IMR-90 (cell line): Measurements from ENCODE around the gene EIF6. TPM values are rescaled to one million over a fixed set of nuclear protein-coding genes. Genes with fewer than 3 reads are reported as not detected.

Source experiments
- MAZ ChIP-seq: IDR thresholded peaks from 2 replicates; pipeline ENCODE4 v1.6.1; 2012; ENCODE audit warnings: low read depth, mild to moderate bottlenecking, low read length, improper control_type of control experiment, moderate library complexity, borderline replicate concordance
- MXI1 ChIP-seq: IDR thresholded peaks from 2 replicates; pipeline ENCODE4 v1.6.1; 2012; ENCODE audit warnings: low read depth, mild to moderate bottlenecking, low read length, moderate library complexity, borderline replicate concordance
- SMC3 ChIP-seq: fragments of 150-350 bp; IDR thresholded peaks from 2 replicates; pipeline ENCODE4 v1.6.1; 2016; ENCODE audit warnings: low read depth, mild to moderate bottlenecking, antibody characterized with exemption, low read length, moderate library complexity
- polyA plus RNA-seq, 3 experiments: library from polyadenylated mRNA; depleted of rRNA; stranded (reverse); fragments of >200 nt; gene quantifications; 2 replicates each; pipeline ENCODE4 v1.2.3, GENCODE V29; 2012; ENCODE audit warnings: low replicate concordance in 1 of 3
- total RNA-seq: library from RNA; depleted of rRNA; stranded (reverse); fragments of >200 nt; gene quantifications from 2 replicates; pipeline ENCODE4 v1.2.3, GENCODE V29; 2012
- TF ChIP-seq, protein P1 (sequence below): fragments of 150-350 bp; IDR thresholded peaks from 2 replicates; pipeline ENCODE4 v1.6.1; 2017; ENCODE audit warnings: mild to moderate bottlenecking, antibody characterized with exemption, low read length, low read depth

Gene EIF6
- total and polyA plus RNA-seq, 2 of the 4 experiments (the other 2 are of a cell fraction) = 215 to 227 TPM

DNA sequence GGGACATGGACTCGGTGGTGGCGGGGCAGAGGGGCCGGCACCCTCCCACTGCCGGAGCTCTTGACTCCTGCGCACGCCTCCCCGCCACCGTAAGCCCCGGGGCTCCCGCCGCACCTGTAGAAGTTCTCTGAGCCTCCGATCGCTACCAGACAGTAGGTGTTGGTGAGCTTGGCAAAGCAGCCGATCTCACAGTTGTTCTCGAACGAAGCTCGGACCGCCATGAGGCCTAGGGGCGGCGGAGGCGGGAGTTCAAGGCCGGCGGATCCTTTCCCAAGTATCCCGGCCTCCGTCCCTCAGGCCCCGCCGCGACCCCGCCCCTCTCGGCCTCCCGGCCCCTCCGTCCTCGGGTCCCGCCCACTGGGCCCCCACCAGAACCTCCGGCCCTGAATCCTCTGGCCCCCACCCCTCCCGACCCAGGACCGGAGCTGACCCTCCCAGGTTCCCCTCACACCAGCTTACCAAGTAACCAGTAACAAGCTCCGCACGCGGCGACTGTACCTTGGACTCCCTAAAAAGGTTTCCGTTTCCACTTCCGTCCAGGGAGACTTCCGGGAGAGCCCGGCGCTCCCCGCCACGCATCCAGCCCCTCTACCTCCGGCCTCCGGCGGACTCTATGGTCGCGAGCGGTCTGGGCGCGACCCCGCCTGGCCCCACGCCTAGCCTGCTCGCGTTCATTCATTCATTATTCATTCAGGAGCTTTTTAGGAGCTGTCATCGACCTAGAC lies at the start of gene EIF6 (continued):
- TF ChIP-seq, protein P1, sequence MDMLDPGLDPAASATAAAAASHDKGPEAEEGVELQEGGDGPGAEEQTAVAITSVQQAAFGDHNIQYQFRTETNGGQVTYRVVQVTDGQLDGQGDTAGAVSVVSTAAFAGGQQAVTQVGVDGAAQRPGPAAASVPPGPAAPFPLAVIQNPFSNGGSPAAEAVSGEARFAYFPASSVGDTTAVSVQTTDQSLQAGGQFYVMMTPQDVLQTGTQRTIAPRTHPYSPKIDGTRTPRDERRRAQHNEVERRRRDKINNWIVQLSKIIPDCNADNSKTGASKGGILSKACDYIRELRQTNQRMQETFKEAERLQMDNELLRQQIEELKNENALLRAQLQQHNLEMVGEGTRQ = no peak
- TF ChIP-seq SMC3 (no peak), MXI1 (peak; percentile 26; the same call in 1 of the 2 replicates), MAZ (peak; percentile 69; the same call in 1 of the 2 replicates)
